HG02973 (cell line): ENCODE measurements around the gene C13orf42.

ENCODE experiments used
- ATAC-seq: cut with Tn5 transposase; IDR thresholded peaks from one replicate; pipeline ENCODE4 v1.9.1; 2021; ENCODE audit warnings: moderate library complexity; ENCODE audit not compliant: unreplicated experiment

Gene C13orf42

GRCh38 chr13:51035978-51036377 is 75.1 kb downstream of the C13orf42 start:
- ATAC-seq: no peak

DNA sequence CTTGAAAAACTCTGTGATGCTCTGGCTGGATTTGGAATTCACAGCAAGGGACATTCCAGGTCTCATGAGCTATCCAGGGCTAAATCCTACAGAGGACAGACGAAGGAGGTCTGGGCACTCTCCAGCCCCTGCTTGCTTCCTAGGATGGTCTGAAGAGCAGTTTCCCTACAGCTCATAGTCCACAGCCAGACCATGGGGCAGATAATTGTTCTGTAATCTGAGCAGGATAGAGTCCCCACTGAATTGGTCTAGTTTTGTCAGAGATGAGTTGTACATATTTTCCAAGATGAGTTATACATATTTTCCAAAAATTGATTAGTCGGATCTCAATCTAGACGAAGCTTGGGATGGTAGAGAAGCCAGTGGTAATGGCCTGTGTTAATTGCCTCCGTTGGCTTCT is 75.6 kb downstream of the C13orf42 start:
- ATAC-seq: no peak

DNA sequence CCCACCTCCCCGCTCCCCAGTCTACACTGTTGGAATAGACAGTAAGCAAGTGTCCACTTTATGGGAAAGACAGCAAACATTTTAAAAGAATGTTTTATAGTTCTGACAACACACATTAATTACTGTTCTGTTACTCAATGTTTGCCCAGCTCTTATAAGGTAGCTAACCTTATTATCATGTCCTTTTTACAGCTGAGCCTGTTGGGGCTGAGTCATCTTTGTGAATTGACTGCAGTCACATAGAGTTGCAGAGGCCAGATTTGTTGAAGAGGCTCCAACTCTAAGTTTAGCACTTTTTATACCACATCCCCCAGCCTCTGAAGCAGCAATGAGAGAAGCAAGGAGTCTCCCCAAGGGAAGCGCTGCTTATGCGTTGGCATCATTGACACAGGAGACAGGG is 76.2 kb downstream of the C13orf42 start:
- ATAC-seq: no peak

DNA sequence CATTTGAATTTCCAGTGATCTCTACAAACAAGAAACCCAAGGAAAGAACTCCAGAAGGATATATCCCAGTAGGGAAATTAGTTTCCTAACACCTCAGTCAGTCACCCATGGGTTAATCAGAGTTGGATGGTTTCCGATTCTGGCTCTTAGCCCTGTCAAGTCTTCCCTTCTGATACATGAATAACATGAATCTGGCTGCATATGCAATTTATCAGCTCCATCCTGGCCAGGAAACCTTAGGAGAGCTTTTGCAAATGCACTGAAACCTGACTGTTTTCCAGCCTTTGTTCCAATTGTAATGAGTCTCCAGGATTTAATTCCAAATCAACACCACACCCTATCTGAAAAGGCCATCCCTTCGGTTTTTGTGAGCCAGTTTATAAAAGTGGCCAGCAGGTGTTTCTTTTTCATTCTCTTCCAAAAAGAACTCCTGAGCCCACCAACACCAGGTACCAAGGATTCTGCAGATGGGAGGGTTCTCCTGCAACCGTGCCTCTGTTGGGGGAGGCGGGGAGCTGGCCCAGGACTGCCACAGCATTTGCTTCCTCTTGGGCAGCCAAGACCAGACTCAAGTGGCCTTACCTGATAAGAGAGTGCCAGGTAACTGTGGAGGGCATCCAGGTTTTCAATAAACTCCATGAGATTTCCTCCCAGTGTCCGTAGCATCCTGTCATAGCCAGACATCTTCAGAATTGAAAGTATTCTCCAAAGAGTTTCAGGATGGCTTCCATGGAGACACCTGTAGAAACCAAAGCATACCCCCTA is 77.5 kb downstream of the C13orf42 start:
- ATAC-seq: no peak

DNA sequence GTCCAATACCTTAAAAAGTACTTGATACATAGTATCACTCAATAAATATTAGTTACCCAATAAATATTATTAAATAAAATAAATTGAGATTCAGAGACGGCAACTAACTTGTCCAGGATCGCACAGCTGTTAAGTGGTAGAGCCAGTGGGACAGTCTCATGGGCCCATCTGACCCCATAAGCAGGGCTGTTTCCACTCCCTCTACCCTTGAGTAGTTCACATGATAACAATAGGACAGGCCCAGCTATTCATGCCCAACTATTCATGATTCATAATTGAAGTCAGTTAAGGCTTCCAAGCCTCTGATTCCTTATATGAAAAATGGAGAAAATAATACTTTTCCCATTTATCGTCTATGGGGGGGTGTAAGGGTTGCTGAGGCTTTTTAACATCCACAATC is 78.2 kb downstream of the C13orf42 start:
- no peak for ATAC-seq
